Nephron progenitor cell (in vitro differentiated cells): ENCODE results near the gene CLDND2.

ENCODE experiments used
- DNase-seq: peaks from one replicate; pipeline ENCODE4 v3.0.0; 2021
- H3K27ac Mint-ChIP-seq: 2 replicates; pipeline ENCODE4 v1.8.0; 2021; ENCODE audit warnings: mild to moderate bottlenecking, moderate library complexity, mixed read lengths
- H3K27me3 Mint-ChIP-seq: 2 replicates; pipeline ENCODE4 v1.8.0; 2021; ENCODE audit warnings: mild to moderate bottlenecking, low read depth, mixed read lengths; ENCODE audit not compliant: poor library complexity
- H3K36me3 Mint-ChIP-seq: 2 replicates; pipeline ENCODE4 v1.8.0; 2021; ENCODE audit warnings: low read depth, mixed read lengths
- H3K4me1 Mint-ChIP-seq: 2 replicates; pipeline ENCODE4 v1.8.0; 2021; ENCODE audit warnings: mixed read lengths
- H3K4me3 Mint-ChIP-seq: 2 replicates; pipeline ENCODE4 v1.8.0; 2021; ENCODE audit warnings: mild to moderate bottlenecking, moderate library complexity, mixed read lengths
- H3K9me3 Mint-ChIP-seq: 2 replicates; pipeline ENCODE4 v1.8.0; 2021; ENCODE audit warnings: mild to moderate bottlenecking, moderate library complexity, mixed read lengths
- CTCF ChIP-seq: fragments of 200-600 bp; sonication (generic); IDR thresholded peaks from 2 replicates; pipeline ENCODE4 v1.5.0; 2021; ENCODE audit warnings: antibody characterized with exemption

CLDND2 gene

GRCh38 chr19:51354742-51355148, 14.1 kb downstream of the CLDND2 start:
- peak overlapping the region; percentile 68 for H3K4me3 Mint-ChIP-seq
- peak; percentile 71 for DNase-seq
- no peaks in the 10 kb centered on the region for H3K9me3 Mint-ChIP-seq
- peaks cover 47% of the 10 kb centered on the region for H3K4me1 Mint-ChIP-seq
- H3K27me3 Mint-ChIP-seq: no peaks in the 10 kb centered on the region
- H3K27ac Mint-ChIP-seq: peak overlapping the region; percentile 91
- no peak for TF ChIP-seq CTCF
- H3K36me3 Mint-ChIP-seq: peaks cover 16% of the 10 kb centered on the region

- peak; percentile 39 for DNase-seq
- peaks cover 16% of the 10 kb centered on the region for H3K36me3 Mint-ChIP-seq
- peaks cover 42% of the 10 kb centered on the region for H3K4me1 Mint-ChIP-seq
- H3K27ac Mint-ChIP-seq: peak overlapping the region; percentile 91
- H3K9me3 Mint-ChIP-seq: no peaks in the 10 kb centered on the region
- H3K4me3 Mint-ChIP-seq: peak overlapping the region; percentile 68
- H3K27me3 Mint-ChIP-seq: no peaks in the 10 kb centered on the region
- no peak for TF ChIP-seq CTCF
Measured at GRCh38 chr19:51354103-51354741, 14.6 kb downstream of the CLDND2 start.

- H3K9me3 Mint-ChIP-seq: no peaks in the 10 kb centered on the region
- no peak for DNase-seq
- peaks cover 16% of the 10 kb centered on the region for H3K36me3 Mint-ChIP-seq
- no peak overlapping the region for H3K4me3 Mint-ChIP-seq
- TF ChIP-seq CTCF: no peak
- H3K27me3 Mint-ChIP-seq: no peaks in the 10 kb centered on the region
- no peak overlapping the region for H3K27ac Mint-ChIP-seq
- peaks cover 39% of the 10 kb centered on the region for H3K4me1 Mint-ChIP-seq
Measured at GRCh38 chr19:51352783-51353360, 15.9 kb downstream of the CLDND2 start.

GRCh38 chr19:51351266-51351990, 17.4 kb downstream of the CLDND2 start:
- DNase-seq: no peak
- Mint-ChIP-seq H3K36me3 (peaks cover 21% of the 10 kb centered on the region), H3K27ac (no peak overlapping the region)

GRCh38 chr19:51347209-51347928, 21.4 kb downstream of the CLDND2 start:
- no peak for DNase-seq
- Mint-ChIP-seq H3K4me1 (peaks cover 22% of the 10 kb centered on the region), H3K9me3 (no peaks in the 10 kb centered on the region), H3K36me3 (peaks cover 29% of the 10 kb centered on the region), H3K27me3 (peaks cover 8% of the 10 kb centered on the region), H3K4me3 (no peak overlapping the region), H3K27ac (no peak overlapping the region)
- TF ChIP-seq CTCF: no peak

More at GRCh38 chr19:51351266-51351990, 17.4 kb downstream of the CLDND2 start:
- H3K27me3 Mint-ChIP-seq: no peaks in the 10 kb centered on the region
- TF ChIP-seq CTCF: no peak
- H3K4me1 Mint-ChIP-seq: peaks cover 33% of the 10 kb centered on the region
- no peak overlapping the region for H3K4me3 Mint-ChIP-seq
- no peaks in the 10 kb centered on the region for H3K9me3 Mint-ChIP-seq
